GM23338 (cell line): Measurements from ENCODE around the gene PTPN12. TPM values are rescaled to one million over a fixed set of nuclear protein-coding genes. Genes with fewer than 3 reads are reported as not detected.

Experiments
- ATAC-seq: fragments of 200-7000 bp; cut with Tn5 transposase; 3 replicates; pipeline ENCODE4 v1.9.1; 2020
- DNase-seq: peaks from one replicate; pipeline ENCODE4 v3.0.0-alpha.2; 2015; ENCODE audit warnings: low spot score
- H2AFZ ChIP-seq: fragments of 200-600 bp; sonication (generic); 2 replicates; pipeline ENCODE4 v1.8.0; 2016; ENCODE audit warnings: antibody characterized with exemption, mild to moderate bottlenecking, moderate library complexity
- H3F3A ChIP-seq: fragments of 200-600 bp; sonication (generic); replicated peaks from 2 replicates; pipeline ENCODE4 v1.8.0; 2017; ENCODE audit warnings: antibody characterized with exemption, mixed run types, low read depth
- H3K27ac ChIP-seq: fragments of 200-600 bp; sonication (generic); 2 replicates; pipeline ENCODE4 v1.6.1; 2016; ENCODE audit warnings: low read depth
- H3K27me3 ChIP-seq: fragments of 200-600 bp; sonication (generic); 2 replicates; pipeline ENCODE4 v1.8.0; 2016; ENCODE audit warnings: mild to moderate bottlenecking, mixed run types, moderate library complexity; ENCODE audit not compliant: insufficient read depth
- H3K36me3 ChIP-seq: fragments of 200-600 bp; sonication (generic); 2 replicates; pipeline ENCODE4 v1.8.0; 2016; ENCODE audit warnings: mild to moderate bottlenecking; ENCODE audit not compliant: insufficient read depth
- H3K4me1 ChIP-seq: fragments of 200-600 bp; sonication (generic); 2 replicates; pipeline ENCODE4 v1.8.0; 2016; ENCODE audit warnings: mild to moderate bottlenecking, moderate library complexity; ENCODE audit not compliant: insufficient read depth
- H3K4me2 ChIP-seq: fragments of 200-600 bp; sonication (generic); 2 replicates; pipeline ENCODE4 v1.7.1; 2017; ENCODE audit warnings: mixed run types
- H3K4me3 ChIP-seq: fragments of 200-600 bp; sonication (generic); 2 replicates; pipeline ENCODE4 v1.6.1; 2016; ENCODE audit warnings: mixed run types
- H3K79me2 ChIP-seq: fragments of 200-600 bp; sonication (generic); replicated peaks from 2 replicates; pipeline ENCODE4 v1.8.0; 2017; ENCODE audit warnings: mild to moderate bottlenecking; ENCODE audit not compliant: insufficient read depth
- H3K9me2 ChIP-seq: fragments of 200-600 bp; sonication (generic); 2 replicates; pipeline ENCODE4 v1.8.0; 2017; ENCODE audit not compliant: insufficient read depth
- H4K20me1 ChIP-seq: fragments of 200-600 bp; sonication (generic); replicated peaks from 2 replicates; pipeline ENCODE4 v1.8.0; 2017; ENCODE audit warnings: mild to moderate bottlenecking; ENCODE audit not compliant: insufficient read depth
- H3K27ac Mint-ChIP-seq: 2 replicates; pipeline ENCODE4 v1.8.0; 2020; ENCODE audit warnings: inconsistent platforms, mild to moderate bottlenecking, moderate library complexity, mixed read lengths
- H3K27me3 Mint-ChIP-seq: 3 replicates; pipeline ENCODE4 v1.8.0; 2022; ENCODE audit warnings: low read depth, mild to moderate bottlenecking, moderate library complexity, mixed read lengths, inconsistent platforms; ENCODE audit not compliant: insufficient read depth, poor library complexity
- H3K36me3 Mint-ChIP-seq: 3 replicates; pipeline ENCODE4 v1.8.0; 2021; ENCODE audit warnings: low read depth, mild to moderate bottlenecking, inconsistent platforms, moderate library complexity, mixed read lengths
- H3K4me1 Mint-ChIP-seq: 3 replicates; pipeline ENCODE4 v1.8.0; 2020; ENCODE audit warnings: mild to moderate bottlenecking, inconsistent platforms, mixed read lengths
- H3K4me3 Mint-ChIP-seq: 3 replicates; pipeline ENCODE4 v1.8.0; 2021; ENCODE audit warnings: moderate library complexity, mild to moderate bottlenecking, inconsistent platforms, mixed read lengths
- H3K9me3 Mint-ChIP-seq: 3 replicates; pipeline ENCODE4 v1.8.0; 2020; ENCODE audit warnings: moderate library complexity, mild to moderate bottlenecking, inconsistent platforms, mixed read lengths
- CREB1 ChIP-seq: fragments of 250-450 bp; sonication (Bioruptor Pico); IDR thresholded peaks from 2 replicates; pipeline ENCODE4 v1.5.0; 2020; ENCODE audit warnings: low read depth, mild to moderate bottlenecking, moderate library complexity
- JUNB ChIP-seq: IDR thresholded peaks from one replicate; pipeline ENCODE4 v1.6.1; 2016; ENCODE audit warnings: antibody characterized with exemption; ENCODE audit not compliant: unreplicated experiment
- NANOG ChIP-seq: IDR thresholded peaks from 2 replicates; pipeline ENCODE4 v1.6.1; 2016; ENCODE audit warnings: antibody characterized with exemption, borderline replicate concordance
- POLR2AphosphoS5 ChIP-seq: IDR thresholded peaks from 2 replicates; pipeline ENCODE4 v1.6.1; 2016; ENCODE audit warnings: antibody characterized with exemption, low read depth
- REST ChIP-seq: IDR thresholded peaks from one replicate; pipeline ENCODE4 v1.6.1; 2018; ENCODE audit warnings: antibody characterized with exemption; ENCODE audit not compliant: unreplicated experiment
- ZNF114 ChIP-seq: fragments of 250-450 bp; sonication (Bioruptor Pico); IDR thresholded peaks from 2 replicates; pipeline ENCODE4 v1.5.0; 2020; ENCODE audit warnings: mild to moderate bottlenecking, moderate library complexity
- ZNF331 ChIP-seq: fragments of 250-450 bp; sonication (Bioruptor Pico); IDR thresholded peaks from 2 replicates; pipeline ENCODE4 v1.5.0; 2020; ENCODE audit warnings: low read depth, mild to moderate bottlenecking, moderate library complexity
- ZNF462 ChIP-seq: fragments of 250-450 bp; sonication (Bioruptor Pico); IDR thresholded peaks from 2 replicates; pipeline ENCODE4 v1.5.0; 2020; ENCODE audit warnings: mild to moderate bottlenecking, moderate library complexity
- polyA plus RNA-seq: library from polyadenylated mRNA; unstranded; fragments of >200 nt; fragmentation: Nextera tagmentation; extraction: Ambion mirVana; gene quantifications from 2 replicates; pipeline ENCODE4 v1.2.1, GENCODE V29; 2016
- total RNA-seq: library from RNA; depleted of rRNA; stranded (reverse); fragments of >200 nt; shearing (Covaris generic); gene quantifications from 2 replicates; pipeline ENCODE4 v1.2.3, GENCODE V29; 2014

PTPN12 gene
- total and polyA plus RNA-seq, 2 experiments from 2014 or later: 58.8 to 187 TPM

GRCh38 chr7:77538281-77539212 lies 1.5 kb downstream of the PTPN12 start:
- peak overlapping the region; percentile 23; the same call in 1 of the 2 replicates for H2AFZ ChIP-seq
- peak overlapping the region; percentile 89 for H3K4me3 Mint-ChIP-seq

GRCh38 chr7:77540402-77540822 lies 3.3 kb downstream of the PTPN12 start:
- Histone ChIP-seq H3F3A (peaks cover 4% of the 10 kb centered on the region; the same call in 1 of the 2 replicates), H4K20me1 (peaks cover 58% of the 10 kb centered on the region), H3K79me2 (peaks cover 82% of the 10 kb centered on the region), H3K27ac (peak overlapping the region; percentile 79; the same call in 1 of the 2 replicates), H3K9me2 (no peaks in the 10 kb centered on the region), H3K4me1 (peaks cover 48% of the 10 kb centered on the region), H3K27me3 (no peaks in the 10 kb centered on the region), H2AFZ (no peak overlapping the region), H3K4me3 (peak overlapping the region; percentile 97), H3K4me2 (peak overlapping the region; percentile 76), H3K36me3 (no peaks in the 10 kb centered on the region)
- no peak overlapping the region for H3K27ac Mint-ChIP-seq
- H3K4me3 Mint-ChIP-seq: peak overlapping the region; percentile 89
- DNase-seq (no peak), ATAC-seq (no peak)
- H3K27me3 Mint-ChIP-seq: peaks cover 9% of the 10 kb centered on the region
- TF ChIP-seq ZNF462 (CRISPR knock-in tag) (no peak), POLR2AphosphoS5 (no peak), NANOG (no peak), REST (no peak), CREB1 (CRISPR knock-in tag) (no peak), ZNF331 (CRISPR knock-in tag) (no peak), ZNF114 (CRISPR knock-in tag) (no peak), JUNB (no peak)
- H3K4me1 Mint-ChIP-seq: peaks cover 47% of the 10 kb centered on the region
- peaks cover 21% of the 10 kb centered on the region for H3K36me3 Mint-ChIP-seq
- H3K9me3 Mint-ChIP-seq: peaks cover 5% of the 10 kb centered on the region

More at GRCh38 chr7:77538281-77539212, 1.5 kb downstream of the PTPN12 start:
- Histone ChIP-seq H3K4me1 (peaks cover 31% of the 10 kb centered on the region), H3K27ac (peak overlapping the region; percentile 100), H3K9me2 (no peaks in the 10 kb centered on the region), H3K27me3 (no peaks in the 10 kb centered on the region), H3K4me2 (peak overlapping the region; percentile 76), H3K4me3 (peak overlapping the region; percentile 97), H4K20me1 (peaks cover 41% of the 10 kb centered on the region), H3K79me2 (peaks cover 65% of the 10 kb centered on the region), H3F3A (peaks cover 4% of the 10 kb centered on the region; the same call in 1 of the 2 replicates), H3K36me3 (no peaks in the 10 kb centered on the region)
- Mint-ChIP-seq H3K36me3 (peaks cover 27% of the 10 kb centered on the region), H3K27ac (peak overlapping the region; percentile 98), H3K27me3 (peaks cover 15% of the 10 kb centered on the region), H3K9me3 (peaks cover 17% of the 10 kb centered on the region), H3K4me1 (peaks cover 37% of the 10 kb centered on the region)
- TF ChIP-seq POLR2AphosphoS5 (no peak; the same call in 1 of the 2 replicates), ZNF331 (CRISPR knock-in tag) (no peak)
- peak; percentile 38 for ATAC-seq
- DNase-seq: peak; percentile 91
